IPS-11a (cell line): ENCODE data around the gene HIVEP3.

Experiments used
- H3K4me3 ChIP-seq: one replicate; pipeline ENCODE4 v1.5.1; 2013; ENCODE audit warnings: low read depth, low read length, control low read depth

HIVEP3 gene

GRCh38 chr1:41791667-41792484 lies 126.8 kb downstream of the HIVEP3 start:
- no peak overlapping the region for H3K4me3 ChIP-seq

- H3K4me3 ChIP-seq: no peak overlapping the region
Observed at GRCh38 chr1:41790351-41790750, 128.4 kb downstream of the HIVEP3 start.

- H3K4me3 ChIP-seq: no peak overlapping the region
Observed at GRCh38 chr1:41789661-41790330, 128.9 kb downstream of the HIVEP3 start.

GRCh38 chr1:41788427-41788826 lies 130.3 kb downstream of the HIVEP3 start:
- H3K4me3 ChIP-seq: no peak overlapping the region

- H3K4me3 ChIP-seq: no peak overlapping the region
Observed at GRCh38 chr1:41784531-41785274, 134.0 kb downstream of the HIVEP3 start.

- no peak overlapping the region for H3K4me3 ChIP-seq
Observed at GRCh38 chr1:41783189-41783639, 135.5 kb downstream of the HIVEP3 start.

- H3K4me3 ChIP-seq: no peak overlapping the region
Observed at GRCh38 chr1:41780916-41781315, 137.8 kb downstream of the HIVEP3 start.

- no peak overlapping the region for H3K4me3 ChIP-seq
Observed at GRCh38 chr1:41780322-41780721, 138.4 kb downstream of the HIVEP3 start.

GRCh38 chr1:41779360-41779759 lies 139.4 kb downstream of the HIVEP3 start:
- no peak overlapping the region for H3K4me3 ChIP-seq

GRCh38 chr1:41777695-41778094 lies 141.0 kb downstream of the HIVEP3 start:
- H3K4me3 ChIP-seq: no peak overlapping the region

- no peak overlapping the region for H3K4me3 ChIP-seq
Observed at GRCh38 chr1:41776891-41777441, 141.8 kb downstream of the HIVEP3 start.

GRCh38 chr1:41775956-41776585 lies 142.7 kb downstream of the HIVEP3 start:
- H3K4me3 ChIP-seq: no peak overlapping the region

- H3K4me3 ChIP-seq: no peak overlapping the region
Observed at GRCh38 chr1:41774471-41774990, 144.2 kb downstream of the HIVEP3 start.

GRCh38 chr1:41773842-41774241 lies 144.9 kb downstream of the HIVEP3 start:
- H3K4me3 ChIP-seq: no peak overlapping the region

GRCh38 chr1:41773144-41773591 lies 145.6 kb downstream of the HIVEP3 start:
- no peak overlapping the region for H3K4me3 ChIP-seq

GRCh38 chr1:41769068-41769467 lies 149.7 kb downstream of the HIVEP3 start:
- H3K4me3 ChIP-seq: no peak overlapping the region

- H3K4me3 ChIP-seq: no peak overlapping the region
Observed at GRCh38 chr1:41768583-41768982, 150.1 kb downstream of the HIVEP3 start.

GRCh38 chr1:41767534-41768525 lies 150.9 kb downstream of the HIVEP3 start:
- no peak overlapping the region for H3K4me3 ChIP-seq

- H3K4me3 ChIP-seq: no peak overlapping the region
Observed at GRCh38 chr1:41766546-41766945, 152.2 kb downstream of the HIVEP3 start.
